Vagina (tissue), 2 donors: ENCODE measurements around the gene KLHL2.

Source experiments
- POLR2A ChIP-seq, 2 donors: fragments of 450-650 bp; IDR thresholded peaks; one replicate each; pipeline ENCODE4 v1.6.1; 2017; ENCODE audit warnings: antibody characterized with exemption in 2 of 2, mild to moderate bottlenecking in 2 of 2, moderate library complexity in 2 of 2
- POLR2AphosphoS5 ChIP-seq, 2 donors: sonication (generic); formaldehyde crosslinking; IDR thresholded peaks; one replicate each; pipeline ENCODE4 v1.9.0; 2017; ENCODE audit warnings: antibody characterized with exemption in 2 of 2, mild to moderate bottlenecking in 2 of 2, low read depth in 1 of 2; ENCODE audit not compliant: insufficient read depth in 1 of 2
- TF ChIP-seq, protein P1 (sequence below), 3 experiments: fragments of 450-650 bp in 2 of 3; fragments of 200-600 bp in 1 of 3; sonication (generic) in 1 of 3; IDR thresholded peaks; one replicate each; pipeline ENCODE4 v1.5.1; 2017 to 2019; ENCODE audit warnings: antibody characterized with exemption in 3 of 3, mild to moderate bottlenecking in 2 of 3, moderate library complexity in 2 of 3

- TF ChIP-seq, protein P1, sequence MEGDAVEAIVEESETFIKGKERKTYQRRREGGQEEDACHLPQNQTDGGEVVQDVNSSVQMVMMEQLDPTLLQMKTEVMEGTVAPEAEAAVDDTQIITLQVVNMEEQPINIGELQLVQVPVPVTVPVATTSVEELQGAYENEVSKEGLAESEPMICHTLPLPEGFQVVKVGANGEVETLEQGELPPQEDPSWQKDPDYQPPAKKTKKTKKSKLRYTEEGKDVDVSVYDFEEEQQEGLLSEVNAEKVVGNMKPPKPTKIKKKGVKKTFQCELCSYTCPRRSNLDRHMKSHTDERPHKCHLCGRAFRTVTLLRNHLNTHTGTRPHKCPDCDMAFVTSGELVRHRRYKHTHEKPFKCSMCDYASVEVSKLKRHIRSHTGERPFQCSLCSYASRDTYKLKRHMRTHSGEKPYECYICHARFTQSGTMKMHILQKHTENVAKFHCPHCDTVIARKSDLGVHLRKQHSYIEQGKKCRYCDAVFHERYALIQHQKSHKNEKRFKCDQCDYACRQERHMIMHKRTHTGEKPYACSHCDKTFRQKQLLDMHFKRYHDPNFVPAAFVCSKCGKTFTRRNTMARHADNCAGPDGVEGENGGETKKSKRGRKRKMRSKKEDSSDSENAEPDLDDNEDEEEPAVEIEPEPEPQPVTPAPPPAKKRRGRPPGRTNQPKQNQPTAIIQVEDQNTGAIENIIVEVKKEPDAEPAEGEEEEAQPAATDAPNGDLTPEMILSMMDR (IDR thresholded peaks at IDR 0.05): no peak
- TF ChIP-seq POLR2A (IDR thresholded peaks at IDR 0.05): no peak
- TF ChIP-seq POLR2AphosphoS5 (IDR thresholded peaks at IDR 0.05; ENCODE audit: insufficient read depth in 1 of 2, low read depth in 1 of 2): no peak
These were observed 102.1 kb downstream of the KLHL2 start for GRCh38 chr4:165309456-165309855.
